Glutamatergic neuron (in vitro differentiated cells): Measurements from ENCODE around the gene ACBD4. TPM values are rescaled to one million over a fixed set of nuclear protein-coding genes. Genes with fewer than 3 reads are reported as not detected.

Source experiments
- DNase-seq: peaks from one replicate; pipeline ENCODE4 v3.0.0; 2022
- H3K27ac Mint-ChIP-seq: one replicate; pipeline ENCODE4 v1.8.0; 2020; ENCODE audit warnings: mild to moderate bottlenecking, mixed read lengths, inconsistent platforms; ENCODE audit not compliant: unreplicated experiment
- H3K27me3 Mint-ChIP-seq: one replicate; pipeline ENCODE4 v1.8.0; 2020; ENCODE audit warnings: mild to moderate bottlenecking, moderate library complexity, mixed read lengths, inconsistent platforms; ENCODE audit not compliant: unreplicated experiment
- H3K36me3 Mint-ChIP-seq: one replicate; pipeline ENCODE4 v1.8.0; 2020; ENCODE audit warnings: mild to moderate bottlenecking, mixed read lengths, inconsistent platforms; ENCODE audit not compliant: unreplicated experiment
- H3K4me1 Mint-ChIP-seq: one replicate; pipeline ENCODE4 v1.8.0; 2020; ENCODE audit warnings: mild to moderate bottlenecking, low read depth, mixed read lengths, inconsistent platforms; ENCODE audit not compliant: unreplicated experiment
- H3K4me3 Mint-ChIP-seq: one replicate; pipeline ENCODE4 v1.8.0; 2020; ENCODE audit warnings: mild to moderate bottlenecking, mixed read lengths, inconsistent platforms; ENCODE audit not compliant: unreplicated experiment
- H3K9me3 Mint-ChIP-seq: one replicate; pipeline ENCODE4 v1.8.0; 2020; ENCODE audit warnings: mild to moderate bottlenecking, moderate library complexity, mixed read lengths, inconsistent platforms; ENCODE audit not compliant: unreplicated experiment
- total RNA-seq: library from RNA; stranded (reverse); fragmentation: NEBNext Ultra II Directional; extraction: Animal tissue kit (Norgen Biotek cat#: 25700); gene quantifications from one replicate; pipeline ENCODE4 v1.2.1, GENCODE V29; 2021; ENCODE audit not compliant: unreplicated experiment
- TF ChIP-seq, protein P1 (sequence below): fragments of 200-600 bp; sonication (generic); IDR thresholded peaks from one replicate; pipeline ENCODE4 v1.5.0; 2021; ENCODE audit not compliant: partially characterized antibody, unreplicated experiment

Gene ACBD4
- total RNA-seq, 1 donor from 2014 or later = 3.7 TPM

- no peaks in the 10 kb centered on the region for H3K36me3 Mint-ChIP-seq
- no peaks in the 10 kb centered on the region for H3K9me3 Mint-ChIP-seq
- TF ChIP-seq, protein P1, sequence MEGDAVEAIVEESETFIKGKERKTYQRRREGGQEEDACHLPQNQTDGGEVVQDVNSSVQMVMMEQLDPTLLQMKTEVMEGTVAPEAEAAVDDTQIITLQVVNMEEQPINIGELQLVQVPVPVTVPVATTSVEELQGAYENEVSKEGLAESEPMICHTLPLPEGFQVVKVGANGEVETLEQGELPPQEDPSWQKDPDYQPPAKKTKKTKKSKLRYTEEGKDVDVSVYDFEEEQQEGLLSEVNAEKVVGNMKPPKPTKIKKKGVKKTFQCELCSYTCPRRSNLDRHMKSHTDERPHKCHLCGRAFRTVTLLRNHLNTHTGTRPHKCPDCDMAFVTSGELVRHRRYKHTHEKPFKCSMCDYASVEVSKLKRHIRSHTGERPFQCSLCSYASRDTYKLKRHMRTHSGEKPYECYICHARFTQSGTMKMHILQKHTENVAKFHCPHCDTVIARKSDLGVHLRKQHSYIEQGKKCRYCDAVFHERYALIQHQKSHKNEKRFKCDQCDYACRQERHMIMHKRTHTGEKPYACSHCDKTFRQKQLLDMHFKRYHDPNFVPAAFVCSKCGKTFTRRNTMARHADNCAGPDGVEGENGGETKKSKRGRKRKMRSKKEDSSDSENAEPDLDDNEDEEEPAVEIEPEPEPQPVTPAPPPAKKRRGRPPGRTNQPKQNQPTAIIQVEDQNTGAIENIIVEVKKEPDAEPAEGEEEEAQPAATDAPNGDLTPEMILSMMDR = no peak
- no peak overlapping the region for H3K27ac Mint-ChIP-seq
- H3K4me3 Mint-ChIP-seq = no peak overlapping the region
- H3K27me3 Mint-ChIP-seq = no peaks in the 10 kb centered on the region
- DNase-seq = no peak
- no peaks in the 10 kb centered on the region for H3K4me1 Mint-ChIP-seq
Measured at GRCh38 chr17:45088741-45089140, 46.7 kb upstream of the ACBD4 start.

DNA sequence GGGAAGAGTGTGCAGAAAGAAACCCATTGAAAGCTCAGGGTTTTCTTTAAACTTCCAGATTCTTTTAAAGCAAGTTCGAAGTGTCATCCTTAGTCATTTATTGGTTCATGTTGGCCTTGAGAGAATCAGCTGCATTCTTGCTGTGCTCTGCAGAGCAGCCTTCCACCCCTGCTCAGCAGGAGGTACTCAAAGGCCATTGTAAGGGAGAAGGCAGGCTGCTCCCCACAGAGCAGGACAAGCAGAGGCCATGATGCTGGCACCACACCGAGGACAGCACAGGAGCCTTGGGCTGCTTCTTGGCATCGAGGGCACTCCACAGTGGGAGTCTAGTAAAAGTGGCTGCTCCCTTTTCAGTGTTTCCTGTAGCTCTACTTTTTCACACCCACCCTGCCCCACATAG is 44.8 kb upstream of the ACBD4 start:
- TF ChIP-seq, protein P1 = no peak
- Mint-ChIP-seq H3K27ac (no peak overlapping the region), H3K4me1 (no peaks in the 10 kb centered on the region)

GRCh38 chr17:45091778-45092425 is 43.6 kb upstream of the ACBD4 start:
- Mint-ChIP-seq H3K4me3 (no peak overlapping the region), H3K27me3 (no peaks in the 10 kb centered on the region), H3K36me3 (no peaks in the 10 kb centered on the region), H3K9me3 (no peaks in the 10 kb centered on the region), H3K4me1 (no peaks in the 10 kb centered on the region), H3K27ac (no peak overlapping the region)
- no peak for DNase-seq
- TF ChIP-seq, protein P1 = no peak

More for the DNA sequence above, 44.8 kb upstream of the ACBD4 start:
- no peak for DNase-seq
- H3K36me3 Mint-ChIP-seq = no peaks in the 10 kb centered on the region
- no peaks in the 10 kb centered on the region for H3K9me3 Mint-ChIP-seq
- H3K4me3 Mint-ChIP-seq = no peak overlapping the region
- no peaks in the 10 kb centered on the region for H3K27me3 Mint-ChIP-seq

DNA sequence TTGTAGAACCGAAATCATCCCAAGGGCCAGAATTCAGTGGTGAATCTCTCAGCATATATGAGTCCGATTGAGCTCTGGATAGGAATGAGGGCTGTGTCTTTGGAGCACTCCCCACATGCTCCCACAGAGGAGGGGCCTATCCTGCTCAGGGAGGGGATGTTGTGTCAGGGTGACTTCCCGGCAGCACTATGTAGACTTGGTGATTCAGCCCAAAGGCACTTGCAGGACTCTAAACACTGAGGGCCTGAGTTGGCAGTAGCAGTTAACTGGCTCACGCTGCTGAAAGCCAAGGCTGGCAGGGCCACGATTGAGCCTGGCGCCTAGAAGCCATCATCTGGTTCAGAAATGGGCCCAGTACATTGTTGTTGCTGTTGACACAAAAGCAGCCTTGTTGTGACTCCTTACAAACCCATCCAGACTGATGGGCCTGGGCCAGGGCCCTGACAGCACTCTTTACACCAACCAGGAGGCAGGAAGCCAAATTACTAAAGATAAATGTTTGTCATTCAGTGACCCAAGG is 42.5 kb upstream of the ACBD4 start:
- TF ChIP-seq, protein P1 = no peak
- Mint-ChIP-seq H3K4me1 (peaks cover under 1% of the 10 kb centered on the region), H3K4me3 (no peak overlapping the region), H3K27me3 (no peaks in the 10 kb centered on the region), H3K9me3 (no peaks in the 10 kb centered on the region), H3K27ac (no peak overlapping the region), H3K36me3 (no peaks in the 10 kb centered on the region)
- no peak for DNase-seq

GRCh38 chr17:45093444-45094110 is 41.9 kb upstream of the ACBD4 start:
- no peak for DNase-seq
- Mint-ChIP-seq H3K4me1 (peaks cover 2% of the 10 kb centered on the region), H3K36me3 (no peaks in the 10 kb centered on the region), H3K27me3 (no peaks in the 10 kb centered on the region), H3K4me3 (no peak overlapping the region), H3K27ac (no peak overlapping the region), H3K9me3 (no peaks in the 10 kb centered on the region)
- TF ChIP-seq, protein P1 = no peak
